Omental fat pad (tissue), 4 donors: Measurements from ENCODE around the gene JTB. TPM values are rescaled to one million over a fixed set of nuclear protein-coding genes. Genes with fewer than 3 reads are reported as not detected.
"Not testable (repeated sequence)": the region's sequence is repeated elsewhere in the genome, so short reads cannot be mapped to it uniquely, and the experiment has no call there.

Experiments
- ATAC-seq: fragments of 150-250 bp; one replicate; pipeline ENCODE4 v1.9.1; 2016; ENCODE audit warnings: mild to moderate bottlenecking, moderate library complexity; ENCODE audit not compliant: low FRiP score
- DNase-seq: peaks from one replicate; pipeline ENCODE4 v3.0.0-alpha.2; 2019; ENCODE audit warnings: low spot score
- total RNA-seq, 4 donors: library from RNA; depleted of rRNA; stranded (reverse); fragments of >200 nt; gene quantifications; one replicate each; pipeline ENCODE4 v1.1.0, GENCODE V29; 2016
- TF ChIP-seq, protein P1 (sequence below), 3 donors: fragments of 450-650 bp; IDR thresholded peaks; one replicate each; pipeline ENCODE4 v1.5.1; 2016 to 2017; ENCODE audit warnings: antibody characterized with exemption in 3 of 3, mild to moderate bottlenecking in 3 of 3, moderate library complexity in 2 of 3

JTB gene
- 100 to 1,000 TPM; 190 to 258 (median 208) TPM for total RNA-seq

DNA sequence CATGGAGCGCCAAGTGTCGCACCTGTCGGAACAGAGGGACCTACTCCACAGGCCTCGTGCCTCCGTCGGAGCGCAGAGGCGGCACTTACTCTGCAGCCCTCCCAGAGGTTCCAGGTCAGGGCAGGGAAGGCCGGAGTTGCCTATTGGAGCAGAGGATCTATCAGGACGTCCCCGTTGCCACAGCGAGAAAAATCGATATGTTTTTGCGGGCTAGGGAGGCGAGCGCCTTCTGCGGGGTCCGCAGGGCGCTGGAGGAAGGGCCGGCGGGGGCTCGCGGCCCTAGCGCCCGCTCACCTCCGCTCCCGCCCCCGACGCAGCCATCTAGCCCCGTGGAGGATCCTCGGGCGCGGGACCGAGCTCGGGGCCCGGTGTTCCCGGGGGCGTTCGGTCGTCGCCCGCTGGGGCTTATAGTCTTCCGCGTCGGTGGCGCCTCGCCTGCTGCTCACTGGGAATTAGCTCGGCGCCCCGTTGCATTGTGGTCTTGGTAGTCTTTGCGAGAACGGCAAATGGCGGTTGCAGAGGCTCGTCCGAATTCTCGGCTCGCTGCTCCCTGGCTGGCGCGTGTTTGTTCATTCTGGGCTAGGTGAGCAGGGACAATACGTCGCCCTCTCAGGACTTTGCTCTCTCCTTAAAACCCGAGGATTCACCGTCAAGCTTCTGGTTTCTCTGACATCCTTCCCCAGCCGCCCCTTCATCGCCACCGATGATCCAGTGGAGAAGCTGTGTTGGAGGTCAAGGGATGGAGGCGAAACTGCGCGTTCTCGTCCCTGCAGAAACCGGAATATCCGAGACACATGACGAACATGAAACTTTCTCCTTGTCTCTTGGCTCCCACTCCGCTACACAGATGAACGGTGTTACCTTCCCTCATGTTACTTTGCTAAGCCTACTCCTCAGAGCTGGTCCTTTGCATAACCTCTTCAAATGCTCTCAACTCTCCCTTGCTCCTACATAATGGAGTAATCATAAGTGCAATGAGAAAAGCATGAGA lies at the start of gene JTB:
JTB (minus strand) TSS at position 425 of the 991 bp plus-strand sequence; CDS start at position 3, 422 bp downstream.
- TF ChIP-seq, protein P1, sequence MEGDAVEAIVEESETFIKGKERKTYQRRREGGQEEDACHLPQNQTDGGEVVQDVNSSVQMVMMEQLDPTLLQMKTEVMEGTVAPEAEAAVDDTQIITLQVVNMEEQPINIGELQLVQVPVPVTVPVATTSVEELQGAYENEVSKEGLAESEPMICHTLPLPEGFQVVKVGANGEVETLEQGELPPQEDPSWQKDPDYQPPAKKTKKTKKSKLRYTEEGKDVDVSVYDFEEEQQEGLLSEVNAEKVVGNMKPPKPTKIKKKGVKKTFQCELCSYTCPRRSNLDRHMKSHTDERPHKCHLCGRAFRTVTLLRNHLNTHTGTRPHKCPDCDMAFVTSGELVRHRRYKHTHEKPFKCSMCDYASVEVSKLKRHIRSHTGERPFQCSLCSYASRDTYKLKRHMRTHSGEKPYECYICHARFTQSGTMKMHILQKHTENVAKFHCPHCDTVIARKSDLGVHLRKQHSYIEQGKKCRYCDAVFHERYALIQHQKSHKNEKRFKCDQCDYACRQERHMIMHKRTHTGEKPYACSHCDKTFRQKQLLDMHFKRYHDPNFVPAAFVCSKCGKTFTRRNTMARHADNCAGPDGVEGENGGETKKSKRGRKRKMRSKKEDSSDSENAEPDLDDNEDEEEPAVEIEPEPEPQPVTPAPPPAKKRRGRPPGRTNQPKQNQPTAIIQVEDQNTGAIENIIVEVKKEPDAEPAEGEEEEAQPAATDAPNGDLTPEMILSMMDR (IDR thresholded peaks at IDR 0.05): no peak
- peak; percentile 95 for ATAC-seq
- peak; percentile 78 for DNase-seq

DNA sequence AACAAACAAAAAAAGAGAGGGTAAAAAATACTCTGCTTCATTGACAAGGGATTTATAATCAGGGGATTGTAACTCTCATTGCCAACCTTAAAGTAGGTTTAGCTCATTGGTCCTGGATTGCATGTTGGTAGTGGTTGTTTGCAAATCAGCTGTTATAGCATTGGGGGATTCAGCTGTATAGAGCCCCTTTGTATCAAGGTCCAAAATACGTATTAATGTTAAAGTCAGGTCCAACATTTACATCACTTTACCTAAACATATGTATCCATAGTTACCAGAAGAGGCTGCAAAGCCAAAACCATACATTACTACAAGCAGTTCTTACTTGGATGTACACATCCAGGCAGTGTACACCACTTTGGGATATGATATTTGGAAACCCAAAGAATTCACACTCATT lies 42.5 kb upstream of the JTB start:
- DNase-seq (no peak), ATAC-seq (no peak)
- TF ChIP-seq, protein P1 (IDR thresholded peaks at IDR 0.05): no peak

DNA sequence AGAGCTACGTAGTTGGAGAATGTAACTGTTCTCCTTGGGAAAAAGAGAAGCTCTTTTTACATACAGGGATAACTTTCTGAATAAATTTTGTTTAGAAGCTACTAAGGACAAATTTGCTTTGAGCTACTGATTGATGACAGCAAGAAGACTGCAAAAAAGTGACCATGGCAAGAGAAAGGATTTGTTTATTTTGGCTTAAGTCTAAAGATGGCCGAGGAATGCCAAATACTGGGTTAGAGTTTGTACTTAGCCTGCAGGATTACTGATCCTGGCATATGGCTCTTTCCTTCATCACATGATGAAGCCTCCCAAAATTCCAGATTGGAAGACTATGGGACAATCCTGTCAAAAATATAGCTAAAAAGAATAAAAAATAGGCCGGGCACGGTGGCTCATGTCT lies 41.8 kb upstream of the JTB start:
- ATAC-seq (no peak), DNase-seq (no peak)
- TF ChIP-seq, protein P1 (IDR thresholded peaks at IDR 0.05): no peak

DNA sequence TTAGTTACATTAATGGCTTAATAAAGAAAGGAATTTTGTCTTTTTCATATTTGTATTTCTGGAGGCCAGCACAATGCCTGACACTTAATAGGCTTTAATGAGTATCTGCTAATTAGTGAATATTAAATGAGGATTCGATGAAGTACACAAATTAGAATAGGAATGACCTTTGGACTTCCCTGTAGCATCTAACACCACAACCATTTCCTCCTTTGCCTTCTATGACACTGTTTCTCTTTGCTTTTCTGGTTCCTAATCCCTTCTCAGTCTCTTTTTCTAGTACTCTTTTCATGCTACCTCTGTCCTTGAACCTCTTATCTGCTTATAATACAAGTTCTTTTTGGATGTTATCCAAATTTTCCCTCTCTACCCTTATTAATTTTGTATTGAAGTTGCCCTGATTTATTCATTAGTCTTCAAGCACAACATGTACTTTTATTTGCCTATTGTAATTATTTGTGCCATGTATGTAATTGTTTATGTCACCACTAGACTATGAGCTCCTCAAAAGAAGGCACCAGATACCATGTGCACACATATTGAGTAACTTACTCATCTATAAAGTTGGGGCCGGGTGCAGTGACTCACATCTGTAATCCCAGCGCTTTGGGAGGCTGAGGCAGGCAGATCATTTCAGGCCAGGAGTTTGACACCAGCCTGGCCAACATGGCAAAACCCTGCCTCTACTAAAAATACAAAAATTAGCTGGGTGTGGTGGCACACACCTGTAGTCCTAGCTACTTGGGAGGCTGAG lies 36.9 kb upstream of the JTB start:
- ATAC-seq (no peak), DNase-seq (no peak)
- TF ChIP-seq, protein P1 (IDR thresholded peaks at IDR 0.05): no peak

DNA sequence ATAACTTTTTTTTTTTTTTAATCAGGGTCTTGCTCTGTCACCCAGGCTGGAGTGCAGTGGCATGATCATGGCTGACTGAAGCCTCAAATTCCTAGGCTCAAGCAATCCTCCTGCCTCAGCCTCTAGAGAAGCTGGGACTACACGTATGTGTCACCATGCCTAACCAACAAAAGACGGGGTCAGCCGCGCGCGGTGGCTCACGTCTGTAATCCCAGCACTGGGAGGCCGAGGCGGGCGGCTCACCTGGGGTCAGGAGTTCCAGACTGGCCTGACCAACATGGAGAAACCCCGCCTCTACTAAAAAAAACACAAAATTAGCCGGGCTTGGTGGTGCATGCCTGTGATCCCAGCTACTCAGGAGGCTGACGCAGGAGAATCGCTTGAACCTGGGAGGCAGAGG lies 35.1 kb upstream of the JTB start:
- not testable (repeated sequence) for ATAC-seq

DNA sequence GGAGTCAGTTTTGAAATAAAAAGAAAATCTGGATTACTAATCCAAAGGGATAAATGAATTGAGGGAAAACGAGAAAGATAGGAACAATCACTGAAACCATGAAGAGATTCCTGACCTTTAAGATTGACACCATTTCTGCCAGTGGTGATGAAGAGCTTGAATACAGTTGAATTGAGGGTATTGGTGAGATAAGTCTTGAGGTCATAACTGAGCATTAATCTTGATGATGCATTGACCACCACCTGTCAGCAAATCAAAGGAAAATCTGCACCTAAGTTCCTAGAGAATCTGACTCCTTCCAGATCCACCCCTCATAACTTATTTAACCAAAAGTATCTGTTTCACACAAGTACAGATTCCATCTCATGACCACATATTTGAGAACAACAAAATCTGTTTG lies 34.7 kb upstream of the JTB start:
- TF ChIP-seq, protein P1 (IDR thresholded peaks at IDR 0.05): no peak
- no peak for DNase-seq
- ATAC-seq: no peak

More for the DNA sequence above, 35.1 kb upstream of the JTB start:
- DNase-seq: not testable (repeated sequence)

DNA sequence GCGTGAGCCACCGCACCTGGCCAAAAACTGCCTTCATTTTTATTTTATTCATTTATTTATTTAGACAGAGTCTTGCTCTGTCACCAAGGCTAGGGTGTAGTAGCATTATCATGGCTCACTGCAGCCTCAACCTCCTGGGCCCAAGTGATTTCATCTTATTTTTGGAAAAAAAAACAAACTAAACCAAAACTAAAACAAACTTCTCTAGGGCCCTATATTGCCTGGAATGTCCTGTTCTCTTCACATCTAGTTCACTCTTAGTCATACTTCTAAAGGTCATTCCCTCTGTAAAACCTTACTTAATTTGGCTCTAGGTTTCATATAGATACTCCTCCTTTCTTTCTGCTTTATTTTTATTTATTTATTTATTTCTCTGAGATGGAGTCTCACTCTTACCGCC lies 28.7 kb upstream of the JTB start:
- TF ChIP-seq, protein P1 (IDR thresholded peaks at IDR 0.05): no peak
- DNase-seq (no peak), ATAC-seq (no peak)
